Liver (tissue), 9 donors: ENCODE data around the gene TOB1. TPM values are rescaled to one million over a fixed set of nuclear protein-coding genes. Genes with fewer than 3 reads are reported as not detected.
A peak's percentile ranks its signal among the peaks of the same experiment; 100 is the strongest.

Source experiments
- DNase-seq: peaks from one replicate; pipeline ENCODE4 v3.0.0-alpha.2; 2017; ENCODE audit warnings: low spot score
- H3K27ac ChIP-seq, 2 donors: one replicate each; pipeline ENCODE4 v1.7.0; 2013; ENCODE audit warnings: inconsistent platforms in 2 of 2, low read length in 2 of 2, control low read depth in 1 of 2, low read depth in 1 of 2, mild to moderate bottlenecking in 1 of 2
- H3K27me3 ChIP-seq, 4 donors: one replicate each; pipeline versions ENCODE4 v1.6.1 to v1.7.0; 2013; ENCODE audit warnings: low read length in 3 of 4, inconsistent platforms in 1 of 4, mild to moderate bottlenecking in 1 of 4, moderate library complexity in 1 of 4; ENCODE audit not compliant: control insufficient read depth in 4 of 4, insufficient read depth in 4 of 4
- H3K36me3 ChIP-seq, 4 donors: one replicate each; pipeline versions ENCODE4 v1.6.1 to v1.7.0; 2013; ENCODE audit warnings: low read length in 3 of 4, mild to moderate bottlenecking in 3 of 4, low read depth in 1 of 4, moderate library complexity in 1 of 4; ENCODE audit not compliant: control insufficient read depth in 4 of 4, insufficient read depth in 3 of 4
- H3K4me1 ChIP-seq, 4 donors: one replicate each; pipeline versions ENCODE4 v1.6.1 to v1.7.0; 2013; ENCODE audit warnings: low read length in 3 of 4, mild to moderate bottlenecking in 3 of 4, moderate library complexity in 1 of 4; ENCODE audit not compliant: control insufficient read depth in 4 of 4, insufficient read depth in 4 of 4
- H3K4me3 ChIP-seq, 3 donors: one replicate each; pipeline versions ENCODE4 v1.6.1 to v1.7.0; 2013; ENCODE audit warnings: low read length in 3 of 3, control low read depth in 1 of 3, low read depth in 1 of 3, mild to moderate bottlenecking in 1 of 3
- H3K9ac ChIP-seq, 2 donors: one replicate each; pipeline ENCODE4 v1.7.0; 2013; ENCODE audit warnings: low read length in 2 of 2, mild to moderate bottlenecking in 2 of 2, moderate library complexity in 2 of 2, control low read depth in 1 of 2, low read depth in 1 of 2
- H3K9me3 ChIP-seq, 4 donors: one replicate each; pipeline versions ENCODE4 v1.6.1 to v1.7.0; 2013; ENCODE audit warnings: low read length in 3 of 4; ENCODE audit not compliant: control insufficient read depth in 4 of 4
- EGR1 ChIP-seq, 2 donors: IDR thresholded peaks; 2 replicates each; pipeline ENCODE4 v1.6.1; 2016 to 2018; ENCODE audit warnings: antibody characterized with exemption in 2 of 2, low read depth in 2 of 2
- FOXA1 ChIP-seq: IDR thresholded peaks from 2 replicates; pipeline ENCODE4 v1.6.1; 2016; ENCODE audit warnings: antibody characterized with exemption
- FOXA2 ChIP-seq: IDR thresholded peaks from 2 replicates; pipeline ENCODE4 v1.6.1; 2016; ENCODE audit warnings: antibody characterized with exemption
- GABPA ChIP-seq, 2 donors: IDR thresholded peaks in 1 of 2; conservative IDR thresholded peaks in 1 of 2; 2 replicates each; pipeline ENCODE4 v1.6.1; 2016; ENCODE audit warnings: antibody characterized with exemption in 2 of 2, mild to moderate bottlenecking in 1 of 2, moderate library complexity in 1 of 2
- HNF4A ChIP-seq, 2 donors: conservative IDR thresholded peaks; 2 replicates each; pipeline ENCODE4 v1.6.1; 2016; ENCODE audit warnings: antibody characterized with exemption in 2 of 2, mild to moderate bottlenecking in 2 of 2
- HNF4G ChIP-seq: IDR thresholded peaks from 2 replicates; pipeline ENCODE4 v1.6.1; 2016; ENCODE audit warnings: antibody characterized with exemption
- JUND ChIP-seq, 2 donors: IDR thresholded peaks; 2 replicates each; pipeline ENCODE4 v1.6.1; 2016; ENCODE audit warnings: antibody characterized with exemption in 2 of 2
- RAD21 ChIP-seq, 2 donors: IDR thresholded peaks; 2 replicates each; pipeline ENCODE4 v1.6.1; 2016; ENCODE audit warnings: antibody characterized with exemption in 2 of 2, mild to moderate bottlenecking in 2 of 2
- RXRA ChIP-seq, 2 donors: IDR thresholded peaks; 2 replicates each; pipeline ENCODE4 v1.6.1; 2017 to 2018; ENCODE audit warnings: antibody characterized with exemption in 2 of 2, mild to moderate bottlenecking in 1 of 2
- SP1 ChIP-seq: IDR thresholded peaks from 2 replicates; pipeline ENCODE4 v1.6.1; 2018; ENCODE audit warnings: antibody characterized with exemption, mild to moderate bottlenecking
- TAF1 ChIP-seq: conservative IDR thresholded peaks from 2 replicates; pipeline ENCODE4 v1.6.1; 2016; ENCODE audit warnings: antibody characterized with exemption, mild to moderate bottlenecking
- YY1 ChIP-seq: IDR thresholded peaks from 2 replicates; pipeline ENCODE4 v1.6.1; 2016; ENCODE audit warnings: antibody characterized with exemption, mild to moderate bottlenecking
- WGBS: extraction: QIAGEN DNeasy Blood & Tissue Kit; methylation state at CpG from one replicate; pipeline ENCODE4 v1.1.7; 2013; 5-methylcytosine and 5-hydroxymethylcytosine counted together
- polyA plus RNA-seq, 2 donors: library from polyadenylated mRNA; stranded (reverse) in 1 of 2; unstranded in 1 of 2; fragments of 200-250 nt in 1 of 2; fragments of >200 nt in 1 of 2; fragmentation: Nextera tagmentation in 1 of 2; extraction: Ambion mirVana in 1 of 2; gene quantifications; one replicate each; pipeline versions ENCODE4 v1.2.1 to v1.2.3, GENCODE V29; 2013 to 2015
- total RNA-seq, 2 donors: library from RNA; depleted of rRNA; stranded (reverse); fragments of >200 nt; gene quantifications; one replicate each; pipeline ENCODE4 v1.2.3, GENCODE V29; 2014
- TF ChIP-seq, protein P1 (sequence below): fragments of 150-350 bp; IDR thresholded peaks from 2 replicates; pipeline ENCODE4 v1.5.1; 2017; ENCODE audit warnings: improper control_type of control experiment, low read depth, low read length; ENCODE audit not compliant: missing input control
- TF ChIP-seq, protein P2 (sequence below): IDR thresholded peaks from 2 replicates; pipeline ENCODE4 v1.6.1; 2016; ENCODE audit warnings: antibody characterized with exemption
- TF ChIP-seq, protein P3 (sequence below): IDR thresholded peaks from 2 replicates; pipeline ENCODE4 v1.6.1; 2016; ENCODE audit warnings: antibody characterized with exemption
- TF ChIP-seq, protein P4 (sequence below): IDR thresholded peaks from 2 replicates; pipeline ENCODE4 v1.6.1; 2016; ENCODE audit warnings: antibody characterized with exemption
- TF ChIP-seq, protein P5 (sequence below): IDR thresholded peaks from 2 replicates; pipeline ENCODE4 v1.6.1; 2016; ENCODE audit warnings: antibody characterized with exemption, mild to moderate bottlenecking
- donor health status: healthy.
- donor health status: healthy.
- donor health status: healthy.
- donor health status: healthy.
- donor health status: healthy.

TOB1 gene
- total and polyA plus RNA-seq, 4 donors, result 10.2 to 132 (median 37.8) TPM

DNA sequence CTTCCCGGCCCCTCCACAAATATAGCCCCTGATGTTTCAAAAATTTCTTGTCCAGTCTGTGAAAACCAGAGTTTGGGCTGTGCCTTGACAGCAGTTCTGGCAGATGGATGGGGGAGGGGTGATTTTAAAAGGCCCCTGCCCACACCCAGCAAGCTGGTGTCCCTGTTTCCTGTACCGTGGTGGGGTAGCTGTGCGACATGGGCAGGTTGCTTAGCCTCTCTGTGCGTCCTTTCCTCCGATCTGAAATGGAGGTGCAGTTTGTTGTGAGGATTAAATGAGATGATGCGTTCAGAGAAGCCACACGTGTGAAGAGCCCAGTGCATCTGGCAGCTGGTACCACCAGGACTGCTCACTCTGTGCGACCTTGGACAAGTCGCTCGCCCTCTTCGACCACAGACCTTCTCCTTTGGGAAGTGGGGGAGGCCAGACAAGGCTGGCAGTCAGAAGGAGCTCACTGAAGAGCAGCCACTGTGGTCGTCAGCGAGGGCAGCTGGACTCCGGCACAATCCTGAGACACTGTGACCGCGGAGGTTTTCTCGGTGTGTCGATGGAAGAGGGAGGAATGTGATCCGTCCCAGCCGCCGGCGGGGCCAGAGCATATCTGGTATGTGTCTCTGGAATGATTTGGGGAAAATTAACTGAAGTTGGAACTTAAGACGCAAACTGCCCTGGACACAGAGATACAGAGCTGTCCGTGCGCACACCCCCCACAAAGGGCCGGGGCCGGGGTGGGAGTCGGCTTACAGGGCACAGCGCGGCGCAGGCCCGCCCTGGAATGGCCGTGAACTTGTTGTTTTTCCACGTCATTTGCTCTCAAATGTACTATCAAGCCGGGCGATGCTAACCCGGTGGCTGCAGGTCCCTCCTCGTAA, 31.5 kb downstream of the TOB1 start:
- 65% methylated on average over 38 of the region's 38 CpGs for WGBS
- no peak overlapping the region for H3K9ac ChIP-seq
- no peaks in the 10 kb centered on the region for H3K27me3 ChIP-seq
- H3K4me1 ChIP-seq, result peaks cover 0 to 8% (median 6%) of the 10 kb centered on the region in 4 donors
- peak overlapping the region in 1 of 3 donors; percentile 2 for H3K4me3 ChIP-seq
- TF ChIP-seq, protein P1, sequence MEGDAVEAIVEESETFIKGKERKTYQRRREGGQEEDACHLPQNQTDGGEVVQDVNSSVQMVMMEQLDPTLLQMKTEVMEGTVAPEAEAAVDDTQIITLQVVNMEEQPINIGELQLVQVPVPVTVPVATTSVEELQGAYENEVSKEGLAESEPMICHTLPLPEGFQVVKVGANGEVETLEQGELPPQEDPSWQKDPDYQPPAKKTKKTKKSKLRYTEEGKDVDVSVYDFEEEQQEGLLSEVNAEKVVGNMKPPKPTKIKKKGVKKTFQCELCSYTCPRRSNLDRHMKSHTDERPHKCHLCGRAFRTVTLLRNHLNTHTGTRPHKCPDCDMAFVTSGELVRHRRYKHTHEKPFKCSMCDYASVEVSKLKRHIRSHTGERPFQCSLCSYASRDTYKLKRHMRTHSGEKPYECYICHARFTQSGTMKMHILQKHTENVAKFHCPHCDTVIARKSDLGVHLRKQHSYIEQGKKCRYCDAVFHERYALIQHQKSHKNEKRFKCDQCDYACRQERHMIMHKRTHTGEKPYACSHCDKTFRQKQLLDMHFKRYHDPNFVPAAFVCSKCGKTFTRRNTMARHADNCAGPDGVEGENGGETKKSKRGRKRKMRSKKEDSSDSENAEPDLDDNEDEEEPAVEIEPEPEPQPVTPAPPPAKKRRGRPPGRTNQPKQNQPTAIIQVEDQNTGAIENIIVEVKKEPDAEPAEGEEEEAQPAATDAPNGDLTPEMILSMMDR, result no peak
- no peak for TF ChIP-seq TAF1
- TF ChIP-seq, protein P2, sequence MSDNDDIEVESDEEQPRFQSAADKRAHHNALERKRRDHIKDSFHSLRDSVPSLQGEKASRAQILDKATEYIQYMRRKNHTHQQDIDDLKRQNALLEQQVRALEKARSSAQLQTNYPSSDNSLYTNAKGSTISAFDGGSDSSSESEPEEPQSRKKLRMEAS, result no peak
- TF ChIP-seq YY1, result no peak
- no peak for TF ChIP-seq HNF4G
- TF ChIP-seq GABPA (IDR thresholded peaks at IDR 0.05 in 1 of 2, conservative IDR thresholded peaks at IDR 0.05 in 1 of 2), result no peak
- no peak for TF ChIP-seq FOXA2
- TF ChIP-seq SP1, result no peak
- TF ChIP-seq HNF4A (conservative IDR thresholded peaks at IDR 0.05), result no peak
- TF ChIP-seq, protein P3, sequence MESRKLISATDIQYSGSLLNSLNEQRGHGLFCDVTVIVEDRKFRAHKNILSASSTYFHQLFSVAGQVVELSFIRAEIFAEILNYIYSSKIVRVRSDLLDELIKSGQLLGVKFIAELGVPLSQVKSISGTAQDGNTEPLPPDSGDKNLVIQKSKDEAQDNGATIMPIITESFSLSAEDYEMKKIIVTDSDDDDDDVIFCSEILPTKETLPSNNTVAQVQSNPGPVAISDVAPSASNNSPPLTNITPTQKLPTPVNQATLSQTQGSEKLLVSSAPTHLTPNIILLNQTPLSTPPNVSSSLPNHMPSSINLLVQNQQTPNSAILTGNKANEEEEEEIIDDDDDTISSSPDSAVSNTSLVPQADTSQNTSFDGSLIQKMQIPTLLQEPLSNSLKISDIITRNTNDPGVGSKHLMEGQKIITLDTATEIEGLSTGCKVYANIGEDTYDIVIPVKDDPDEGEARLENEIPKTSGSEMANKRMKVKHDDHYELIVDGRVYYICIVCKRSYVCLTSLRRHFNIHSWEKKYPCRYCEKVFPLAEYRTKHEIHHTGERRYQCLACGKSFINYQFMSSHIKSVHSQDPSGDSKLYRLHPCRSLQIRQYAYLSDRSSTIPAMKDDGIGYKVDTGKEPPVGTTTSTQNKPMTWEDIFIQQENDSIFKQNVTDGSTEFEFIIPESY, result no peak
- TF ChIP-seq, protein P4, sequence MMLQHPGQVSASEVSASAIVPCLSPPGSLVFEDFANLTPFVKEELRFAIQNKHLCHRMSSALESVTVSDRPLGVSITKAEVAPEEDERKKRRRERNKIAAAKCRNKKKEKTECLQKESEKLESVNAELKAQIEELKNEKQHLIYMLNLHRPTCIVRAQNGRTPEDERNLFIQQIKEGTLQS, result no peak
- TF ChIP-seq JUND (IDR thresholded peaks at IDR 0.05), result no peak
- TF ChIP-seq RAD21 (IDR thresholded peaks at IDR 0.05), result no peak
- TF ChIP-seq RXRA (IDR thresholded peaks at IDR 0.05), result no peak
- TF ChIP-seq EGR1 (IDR thresholded peaks at IDR 0.05; ENCODE audit: low read depth in 2 of 2), result no peak
- TF ChIP-seq FOXA1, result no peak
- TF ChIP-seq, protein P5, sequence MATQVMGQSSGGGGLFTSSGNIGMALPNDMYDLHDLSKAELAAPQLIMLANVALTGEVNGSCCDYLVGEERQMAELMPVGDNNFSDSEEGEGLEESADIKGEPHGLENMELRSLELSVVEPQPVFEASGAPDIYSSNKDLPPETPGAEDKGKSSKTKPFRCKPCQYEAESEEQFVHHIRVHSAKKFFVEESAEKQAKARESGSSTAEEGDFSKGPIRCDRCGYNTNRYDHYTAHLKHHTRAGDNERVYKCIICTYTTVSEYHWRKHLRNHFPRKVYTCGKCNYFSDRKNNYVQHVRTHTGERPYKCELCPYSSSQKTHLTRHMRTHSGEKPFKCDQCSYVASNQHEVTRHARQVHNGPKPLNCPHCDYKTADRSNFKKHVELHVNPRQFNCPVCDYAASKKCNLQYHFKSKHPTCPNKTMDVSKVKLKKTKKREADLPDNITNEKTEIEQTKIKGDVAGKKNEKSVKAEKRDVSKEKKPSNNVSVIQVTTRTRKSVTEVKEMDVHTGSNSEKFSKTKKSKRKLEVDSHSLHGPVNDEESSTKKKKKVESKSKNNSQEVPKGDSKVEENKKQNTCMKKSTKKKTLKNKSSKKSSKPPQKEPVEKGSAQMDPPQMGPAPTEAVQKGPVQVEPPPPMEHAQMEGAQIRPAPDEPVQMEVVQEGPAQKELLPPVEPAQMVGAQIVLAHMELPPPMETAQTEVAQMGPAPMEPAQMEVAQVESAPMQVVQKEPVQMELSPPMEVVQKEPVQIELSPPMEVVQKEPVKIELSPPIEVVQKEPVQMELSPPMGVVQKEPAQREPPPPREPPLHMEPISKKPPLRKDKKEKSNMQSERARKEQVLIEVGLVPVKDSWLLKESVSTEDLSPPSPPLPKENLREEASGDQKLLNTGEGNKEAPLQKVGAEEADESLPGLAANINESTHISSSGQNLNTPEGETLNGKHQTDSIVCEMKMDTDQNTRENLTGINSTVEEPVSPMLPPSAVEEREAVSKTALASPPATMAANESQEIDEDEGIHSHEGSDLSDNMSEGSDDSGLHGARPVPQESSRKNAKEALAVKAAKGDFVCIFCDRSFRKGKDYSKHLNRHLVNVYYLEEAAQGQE, result no peak
- H3K36me3 ChIP-seq, result no peaks in the 10 kb centered on the region
- no peak overlapping the region for H3K27ac ChIP-seq
- no peaks in the 10 kb centered on the region for H3K9me3 ChIP-seq
- no peak for DNase-seq
